Natural killer cell (primary cell): ENCODE results near the gene XAB2. TPM values are rescaled to one million over a fixed set of nuclear protein-coding genes. Genes with fewer than 3 reads are reported as not detected.

ENCODE experiments used
- ATAC-seq, 3 donors: fragments of 150-1000 bp in 2 of 3; fragments of 200-7000 bp in 1 of 3; cut with Tn5 transposase; 1 replicate in 1 of 3; 2 replicates in 2 of 3; pipeline ENCODE4 v1.10.0; 2021; ENCODE audit warnings: mild to moderate bottlenecking in 2 of 3, moderate library complexity in 2 of 3
- DNase-seq, 2 donors: peaks; one replicate each; pipeline versions ENCODE4 v3.0.0 to v3.0.0-alpha.2; 2013 to 2021; ENCODE audit warnings: mixed read lengths in 1 of 2
- H3K27ac ChIP-seq: one replicate; pipeline ENCODE4 v1.5.1; 2013; ENCODE audit warnings: mild to moderate bottlenecking, low read length
- H3K27me3 ChIP-seq: one replicate; pipeline ENCODE4 v1.6.1; 2013; ENCODE audit warnings: low read length; ENCODE audit not compliant: control insufficient read depth, insufficient read depth
- H3K36me3 ChIP-seq: one replicate; pipeline ENCODE4 v1.6.1; 2013; ENCODE audit warnings: low read length; ENCODE audit not compliant: control insufficient read depth, insufficient read depth
- H3K4me1 ChIP-seq: one replicate; pipeline ENCODE4 v1.6.1; 2013; ENCODE audit warnings: low read length; ENCODE audit not compliant: control insufficient read depth, insufficient read depth
- H3K4me3 ChIP-seq: one replicate; pipeline ENCODE4 v1.5.1; 2013; ENCODE audit warnings: low read length
- H3K9me3 ChIP-seq: one replicate; pipeline ENCODE4 v1.6.1; 2013; ENCODE audit warnings: low read length; ENCODE audit not compliant: control insufficient read depth, insufficient read depth
- H3K27ac Mint-ChIP-seq, 2 donors: one replicate each; pipeline ENCODE4 v1.8.0; 2022; ENCODE audit warnings: mild to moderate bottlenecking in 2 of 2, mixed read lengths in 2 of 2, moderate library complexity in 1 of 2
- H3K27me3 Mint-ChIP-seq, 2 donors: one replicate each; pipeline ENCODE4 v1.8.0; 2022; ENCODE audit warnings: low read depth in 2 of 2, mixed read lengths in 2 of 2
- H3K36me3 Mint-ChIP-seq: one replicate; pipeline ENCODE4 v1.8.0; 2022; ENCODE audit warnings: mixed read lengths
- H3K4me1 Mint-ChIP-seq, 2 donors: one replicate each; pipeline ENCODE4 v1.8.0; 2022; ENCODE audit warnings: mixed read lengths in 2 of 2
- H3K4me3 Mint-ChIP-seq: one replicate; pipeline ENCODE4 v1.8.0; 2022; ENCODE audit warnings: mild to moderate bottlenecking, moderate library complexity, mixed read lengths
- H3K9me3 Mint-ChIP-seq, 2 donors: one replicate each; pipeline ENCODE4 v1.8.0; 2022; ENCODE audit warnings: mixed read lengths in 2 of 2
- WGBS: methylation state at CpG from one replicate; pipeline ENCODE4 v1.1.7; 2013; ENCODE audit warnings: missing lambda C conversion rate; ENCODE audit not compliant: insufficient coverage; 5-methylcytosine and 5-hydroxymethylcytosine counted together
- intact Hi-C: fragments of 100-400 bp; cut with micrococcal nuclease; formaldehyde crosslinking; loops from one replicate; pipeline ENCODE4 v1.14.2; 2022
- total RNA-seq, 4 donors: library from RNA; stranded (reverse); fragments of 120-200 nt in 1 of 4; gene quantifications; one replicate each; pipeline versions ENCODE4 v1.2.3 to v1.2.4, GENCODE V29; 2013 to 2022
- TF ChIP-seq, protein P1 (sequence below): fragments of 200-600 bp; IDR thresholded peaks from one replicate; pipeline ENCODE4 v1.8.0; 2022; ENCODE audit warnings: antibody characterized with exemption

Gene XAB2
- total RNA-seq, 3 donors from 2014 or later (not counting 1 experiment from before 2014, with no cell fraction given): 60.2 to 70.8 (median 67.7) TPM

GRCh38 chr19:7614859-7615741, 14.2 kb downstream of the XAB2 start:
- no peak overlapping the region for H3K27ac Mint-ChIP-seq
- intact Hi-C loops: no loop called here

GRCh38 chr19:7612282-7613274, 16.8 kb downstream of the XAB2 start:
- ATAC-seq (no peak), DNase-seq (no peak)
- Mint-ChIP-seq H3K4me1 (no peaks in the 10 kb centered on the region), H3K27me3 (no peaks in the 10 kb centered on the region), H3K9me3 (no peaks in the 10 kb centered on the region), H3K4me3 (no peak overlapping the region), H3K36me3 (no peaks in the 10 kb centered on the region), H3K27ac (no peak overlapping the region)
- no peak overlapping the region for H3K27ac ChIP-seq
- H3K4me1 ChIP-seq: no peaks in the 10 kb centered on the region
- TF ChIP-seq, protein P1, sequence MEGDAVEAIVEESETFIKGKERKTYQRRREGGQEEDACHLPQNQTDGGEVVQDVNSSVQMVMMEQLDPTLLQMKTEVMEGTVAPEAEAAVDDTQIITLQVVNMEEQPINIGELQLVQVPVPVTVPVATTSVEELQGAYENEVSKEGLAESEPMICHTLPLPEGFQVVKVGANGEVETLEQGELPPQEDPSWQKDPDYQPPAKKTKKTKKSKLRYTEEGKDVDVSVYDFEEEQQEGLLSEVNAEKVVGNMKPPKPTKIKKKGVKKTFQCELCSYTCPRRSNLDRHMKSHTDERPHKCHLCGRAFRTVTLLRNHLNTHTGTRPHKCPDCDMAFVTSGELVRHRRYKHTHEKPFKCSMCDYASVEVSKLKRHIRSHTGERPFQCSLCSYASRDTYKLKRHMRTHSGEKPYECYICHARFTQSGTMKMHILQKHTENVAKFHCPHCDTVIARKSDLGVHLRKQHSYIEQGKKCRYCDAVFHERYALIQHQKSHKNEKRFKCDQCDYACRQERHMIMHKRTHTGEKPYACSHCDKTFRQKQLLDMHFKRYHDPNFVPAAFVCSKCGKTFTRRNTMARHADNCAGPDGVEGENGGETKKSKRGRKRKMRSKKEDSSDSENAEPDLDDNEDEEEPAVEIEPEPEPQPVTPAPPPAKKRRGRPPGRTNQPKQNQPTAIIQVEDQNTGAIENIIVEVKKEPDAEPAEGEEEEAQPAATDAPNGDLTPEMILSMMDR: no peak
- H3K27me3 ChIP-seq: no peaks in the 10 kb centered on the region
- intact Hi-C loops: no loop called here
- 95% methylated on average over 77 of the region's 81 CpGs for WGBS
- no peaks in the 10 kb centered on the region for H3K36me3 ChIP-seq
- H3K9me3 ChIP-seq: no peaks in the 10 kb centered on the region
- no peak overlapping the region for H3K4me3 ChIP-seq

More at GRCh38 chr19:7614859-7615741, 14.2 kb downstream of the XAB2 start:
- no peak overlapping the region for H3K4me3 ChIP-seq
- peaks cover 10% of the 10 kb centered on the region for H3K36me3 ChIP-seq
- no peaks in the 10 kb centered on the region for H3K4me1 ChIP-seq
- Mint-ChIP-seq H3K36me3 (no peaks in the 10 kb centered on the region), H3K9me3 (no peaks in the 10 kb centered on the region), H3K27me3 (no peaks in the 10 kb centered on the region), H3K4me1 (peaks cover 0 to 8% of the 10 kb centered on the region in 2 donors), H3K4me3 (no peak overlapping the region)
- H3K27ac ChIP-seq: no peak overlapping the region
- TF ChIP-seq, protein P1: no peak
- WGBS: 93% methylated on average over 59 of the region's 59 CpGs
- H3K27me3 ChIP-seq: no peaks in the 10 kb centered on the region
- ATAC-seq (no peak), DNase-seq (no peak)
- H3K9me3 ChIP-seq: no peaks in the 10 kb centered on the region

DNA sequence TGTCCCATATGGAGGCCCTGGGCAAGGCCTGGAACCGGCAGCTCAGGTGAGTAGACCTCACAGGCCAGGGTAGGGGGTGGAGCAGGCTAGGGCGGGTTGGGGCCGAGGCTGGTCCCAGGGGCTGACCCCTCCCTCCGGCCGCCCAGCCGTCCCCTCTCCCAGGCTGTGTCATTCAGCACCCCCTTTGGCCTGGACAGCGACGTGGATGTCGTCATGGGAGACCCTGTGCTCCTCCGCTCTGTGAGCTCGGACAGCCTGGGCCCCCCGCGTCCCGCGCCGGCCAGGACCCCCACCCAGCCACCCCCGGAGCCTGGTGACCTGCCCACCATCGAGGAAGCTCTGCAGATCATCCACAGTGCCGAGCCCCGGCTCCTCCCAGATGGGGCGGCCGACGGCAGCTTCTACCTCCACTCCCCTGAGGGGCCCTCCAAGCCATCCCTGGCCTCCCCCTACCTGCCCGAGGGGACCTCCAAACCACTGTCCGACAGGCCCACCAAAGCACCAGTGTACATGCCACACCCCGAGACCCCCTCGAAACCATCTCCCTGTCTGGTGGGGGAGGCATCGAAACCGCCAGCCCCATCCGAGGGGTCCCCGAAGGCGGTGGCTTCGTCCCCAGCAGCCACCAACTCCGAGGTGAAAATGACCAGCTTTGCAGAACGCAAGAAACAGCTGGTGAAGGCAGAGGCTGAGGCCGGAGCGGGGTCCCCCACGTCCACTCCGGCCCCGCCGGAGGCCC, 17.6 kb downstream of the XAB2 start:
- Mint-ChIP-seq H3K27ac (no peak overlapping the region), H3K27me3 (no peaks in the 10 kb centered on the region), H3K4me3 (no peak overlapping the region), H3K36me3 (no peaks in the 10 kb centered on the region), H3K9me3 (no peaks in the 10 kb centered on the region), H3K4me1 (no peaks in the 10 kb centered on the region)
- DNase-seq (no peak), ATAC-seq (no peak)
- Histone ChIP-seq H3K27me3 (no peaks in the 10 kb centered on the region), H3K4me3 (no peak overlapping the region), H3K4me1 (no peaks in the 10 kb centered on the region), H3K9me3 (no peaks in the 10 kb centered on the region), H3K27ac (no peak overlapping the region), H3K36me3 (no peaks in the 10 kb centered on the region)
- intact Hi-C loops: no loop called here
- WGBS: 93% methylated on average over 41 of the region's 41 CpGs
- TF ChIP-seq, protein P1: no peak
